Bone marrow (tissue), 2 donors: ENCODE measurements around the gene AKAP8L.
"Not testable (repeated sequence)": the region's sequence is repeated elsewhere in the genome, so short reads cannot be mapped to it uniquely, and the experiment has no call there.

Experiments used
- DNase-seq, 2 donors: peaks; one replicate each; lab custom pipeline; 2025; lab: John Stamatoyannopoulos, UW

Gene AKAP8L

DNA sequence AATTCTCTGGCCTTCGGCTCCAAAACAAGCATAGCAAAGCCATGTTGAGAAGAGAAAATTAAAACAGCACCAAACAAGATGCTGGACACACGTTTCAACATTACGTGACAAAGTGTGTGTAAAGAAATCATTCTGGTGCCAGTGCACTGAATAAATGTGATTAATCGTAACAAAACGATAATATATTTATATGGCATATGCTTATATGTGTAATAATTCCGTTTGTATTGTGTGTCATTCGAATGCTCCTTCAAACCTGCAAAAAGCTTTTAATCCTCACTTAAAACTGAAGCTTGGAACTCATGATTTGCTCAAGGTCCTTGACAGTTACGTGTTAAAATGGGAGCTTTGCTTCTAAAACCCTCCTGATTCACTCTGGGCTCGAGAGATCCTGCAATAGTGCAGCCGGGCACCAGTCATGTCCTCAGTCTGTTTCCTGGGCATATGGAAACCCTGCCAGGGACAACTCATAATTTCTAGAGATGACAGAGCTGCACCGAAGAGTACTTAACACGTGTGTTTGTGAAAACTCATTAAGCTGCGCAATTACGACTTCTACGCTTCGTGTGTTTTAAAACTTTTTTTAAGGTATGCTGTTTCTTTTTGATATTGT is 731 bp upstream of the AKAP8L start:
- DNase-seq = no peak

DNA sequence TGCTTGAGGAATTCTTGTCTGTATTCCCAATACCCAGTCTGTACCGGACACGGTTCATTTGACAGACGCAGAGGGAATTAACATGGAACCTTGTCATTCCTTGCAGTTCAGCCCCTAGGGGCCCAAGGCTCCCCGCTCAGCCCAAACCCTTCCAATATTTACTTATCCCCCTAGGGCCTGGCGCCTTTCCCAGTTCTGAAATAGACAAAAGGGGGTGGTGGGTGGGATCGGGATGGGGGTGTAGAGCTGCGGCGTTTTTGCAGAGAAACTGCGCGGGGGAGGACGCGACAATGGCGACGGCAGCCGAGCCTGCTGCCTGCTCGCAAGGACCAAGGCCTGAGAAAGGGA is 583 bp downstream of the AKAP8L start:
- DNase-seq = no peak

DNA sequence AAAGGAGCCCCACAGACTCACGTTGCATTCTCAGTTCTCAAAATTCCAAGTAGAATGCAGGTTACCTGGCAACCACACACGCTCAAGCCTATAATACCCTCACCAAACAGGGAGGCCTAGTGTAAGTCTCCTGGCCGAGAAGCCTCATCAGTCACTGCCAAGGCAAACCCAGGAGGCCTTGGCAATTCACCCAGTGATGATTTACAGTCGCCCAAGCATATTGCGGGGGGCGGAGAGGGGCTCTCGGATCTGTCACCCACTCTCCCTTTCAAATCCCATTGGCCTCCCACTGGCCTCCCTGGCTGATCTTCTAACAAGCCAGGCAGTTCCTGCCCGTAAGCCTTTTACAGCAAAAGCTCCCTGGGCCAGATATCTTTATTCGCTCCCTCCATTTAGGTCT is 1.1 kb downstream of the AKAP8L start:
- DNase-seq = no peak

DNA sequence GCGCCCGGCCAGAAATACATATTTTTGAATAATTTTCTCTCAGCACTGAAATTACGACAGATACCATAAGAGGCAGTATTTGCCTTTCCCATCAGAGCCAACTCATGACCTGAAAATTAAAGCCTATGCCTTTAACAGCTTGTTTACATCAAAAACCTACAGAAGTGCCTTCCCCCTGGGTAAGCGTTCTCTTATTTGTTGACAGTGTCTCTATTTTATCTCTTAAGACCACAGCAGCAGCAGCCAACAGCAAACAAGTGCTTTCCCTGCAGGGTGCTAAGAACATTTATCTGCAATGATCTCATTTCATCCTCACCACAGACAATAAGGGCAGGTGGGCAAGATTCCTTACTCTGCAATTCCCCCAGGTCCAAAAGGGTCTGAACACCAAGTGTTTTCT is 6.0 kb downstream of the AKAP8L start:
- DNase-seq = no peak

DNA sequence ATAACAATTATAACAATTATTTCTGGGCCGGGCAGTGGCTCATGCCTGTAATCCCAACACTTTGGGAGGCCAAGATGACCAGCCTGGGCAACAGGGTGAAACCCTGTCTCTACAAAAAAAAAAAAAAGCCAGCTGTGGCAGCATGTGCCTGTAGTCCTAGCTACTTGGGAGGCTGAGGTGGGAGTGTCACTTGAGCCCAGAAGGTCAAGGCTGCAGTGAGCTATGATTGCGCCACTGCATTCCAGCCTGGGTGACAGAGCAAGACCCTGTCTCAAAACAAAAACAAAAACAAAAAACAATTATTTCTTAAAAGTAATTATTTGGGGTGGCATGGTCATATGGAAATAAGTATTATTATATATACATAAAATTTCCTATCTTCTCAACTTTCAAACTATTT is 7.4 kb downstream of the AKAP8L start:
- not testable (repeated sequence) for DNase-seq

DNA sequence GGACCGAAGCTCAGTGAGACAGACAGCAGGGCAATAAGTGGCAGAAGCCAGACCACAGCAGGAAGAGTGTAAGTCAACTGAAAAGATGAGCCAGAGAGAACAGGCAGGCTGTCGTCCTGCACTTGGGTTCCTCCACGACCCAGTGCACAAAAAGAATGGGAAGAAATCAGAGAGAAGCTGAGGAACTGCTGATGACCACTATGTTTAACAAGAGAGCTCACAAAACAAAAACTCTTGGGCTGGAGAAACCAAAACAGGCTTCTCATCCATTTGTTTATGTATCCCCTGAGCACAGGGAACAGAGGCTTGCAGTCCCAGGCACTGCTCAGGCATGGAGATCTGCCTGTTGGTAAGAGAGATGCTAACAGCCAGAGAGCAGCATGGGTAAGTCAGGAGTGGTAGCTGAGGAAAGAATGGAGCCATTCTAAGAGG is 14.0 kb downstream of the AKAP8L start:
- DNase-seq = no peak

DNA sequence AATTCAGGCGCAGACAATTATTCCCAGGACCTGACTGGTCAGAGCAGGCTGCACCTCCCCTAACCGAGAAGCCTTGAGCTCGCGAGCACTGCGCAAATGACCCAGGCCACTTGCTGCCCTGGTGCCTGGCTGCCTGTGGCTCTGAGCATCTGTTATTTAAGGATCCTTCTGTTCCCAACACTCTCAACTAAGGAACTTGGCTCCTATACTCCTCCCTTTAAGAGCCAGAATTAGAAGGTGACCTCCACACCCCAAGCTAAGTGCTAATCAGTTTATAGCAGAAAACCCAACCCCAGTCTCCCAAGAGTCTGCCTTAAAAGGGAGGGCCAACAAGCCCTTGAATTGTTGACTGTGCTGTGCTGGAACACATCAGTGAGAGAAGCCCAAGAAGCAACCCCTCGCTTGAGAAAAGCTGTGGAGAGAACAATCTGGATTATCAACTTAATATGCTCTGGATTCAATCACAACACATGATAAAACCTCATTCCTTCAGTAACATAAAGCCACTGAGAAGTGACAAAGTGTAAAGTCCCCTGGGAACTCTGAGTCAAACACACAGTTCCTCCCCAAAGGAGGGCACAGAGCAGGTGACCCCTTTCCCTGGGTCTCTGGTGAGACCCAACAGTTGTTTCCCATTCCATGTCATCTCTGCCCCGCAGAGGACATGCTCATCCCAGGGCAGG is 14.6 kb downstream of the AKAP8L start:
- no peak for DNase-seq

DNA sequence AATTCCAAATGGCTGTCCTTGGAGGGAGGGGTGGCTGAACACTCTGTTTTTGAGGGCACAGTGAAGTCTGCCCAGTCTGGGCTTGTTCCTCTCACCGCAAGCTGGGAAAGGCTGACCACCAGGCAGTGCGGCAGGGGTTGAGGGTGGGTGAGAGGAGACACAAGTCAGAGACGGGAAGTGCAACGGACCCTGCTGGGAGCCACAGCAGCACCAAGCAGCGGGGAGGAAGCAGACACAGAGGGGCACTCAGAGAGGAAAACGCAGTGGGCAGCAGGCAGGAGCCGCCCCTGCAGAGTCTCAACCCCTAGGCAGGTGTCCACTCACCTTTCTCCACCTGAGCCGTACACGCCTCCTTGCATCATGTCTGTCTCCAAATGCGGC is 15.6 kb downstream of the AKAP8L start:
- DNase-seq = no peak

DNA sequence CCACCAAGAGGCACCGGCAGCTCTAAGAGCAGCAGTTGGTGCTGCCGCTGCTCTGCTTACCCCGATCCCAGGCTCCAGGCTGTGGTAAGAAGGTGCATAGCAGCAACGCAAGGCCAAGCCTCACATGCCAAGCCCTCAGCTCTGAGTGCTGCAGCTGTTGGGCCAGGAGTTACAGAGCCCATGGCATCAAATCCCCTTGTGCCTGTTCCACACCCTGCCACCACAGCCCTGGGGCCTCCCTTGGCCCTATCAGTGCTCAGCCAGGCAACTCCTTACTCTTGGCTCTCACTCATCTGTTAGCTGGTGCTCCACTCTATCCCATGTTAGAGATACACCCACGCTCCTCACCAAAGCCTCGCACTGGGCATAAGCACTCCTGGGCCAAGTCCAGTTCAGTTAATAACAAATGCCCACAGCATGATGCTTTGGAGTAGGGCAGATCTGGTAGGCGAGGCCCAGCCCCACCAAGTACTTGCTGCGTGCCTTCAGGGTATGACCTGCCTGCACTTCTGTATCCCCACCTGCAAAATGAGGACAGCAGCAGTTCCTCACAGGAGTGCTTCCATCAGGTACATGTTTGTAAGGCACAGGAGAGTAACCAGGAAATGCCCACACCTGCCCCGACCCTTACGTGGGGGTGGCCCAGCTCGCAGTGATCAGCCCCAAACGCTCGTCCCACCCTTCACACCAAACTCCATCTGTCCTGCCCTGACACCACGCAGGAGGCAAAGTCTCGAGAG is 16.2 kb downstream of the AKAP8L start:
- no peak for DNase-seq

DNA sequence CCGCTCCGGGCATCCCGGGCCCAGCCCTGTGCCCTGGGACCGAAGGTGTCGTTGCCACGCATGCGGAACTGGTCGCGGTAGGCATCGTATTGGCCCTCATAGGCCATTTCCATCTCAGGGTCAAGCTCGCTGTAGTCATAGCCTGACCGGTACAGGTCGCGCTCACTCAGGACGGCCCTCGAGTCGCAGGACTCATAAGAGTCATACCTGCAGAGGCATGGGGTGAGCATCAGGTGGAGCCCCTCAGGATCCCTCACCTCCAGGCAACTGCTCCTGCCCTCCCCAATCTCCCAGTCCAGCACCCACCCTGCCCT is 17.4 kb downstream of the AKAP8L start:
- no peak for DNase-seq

DNA sequence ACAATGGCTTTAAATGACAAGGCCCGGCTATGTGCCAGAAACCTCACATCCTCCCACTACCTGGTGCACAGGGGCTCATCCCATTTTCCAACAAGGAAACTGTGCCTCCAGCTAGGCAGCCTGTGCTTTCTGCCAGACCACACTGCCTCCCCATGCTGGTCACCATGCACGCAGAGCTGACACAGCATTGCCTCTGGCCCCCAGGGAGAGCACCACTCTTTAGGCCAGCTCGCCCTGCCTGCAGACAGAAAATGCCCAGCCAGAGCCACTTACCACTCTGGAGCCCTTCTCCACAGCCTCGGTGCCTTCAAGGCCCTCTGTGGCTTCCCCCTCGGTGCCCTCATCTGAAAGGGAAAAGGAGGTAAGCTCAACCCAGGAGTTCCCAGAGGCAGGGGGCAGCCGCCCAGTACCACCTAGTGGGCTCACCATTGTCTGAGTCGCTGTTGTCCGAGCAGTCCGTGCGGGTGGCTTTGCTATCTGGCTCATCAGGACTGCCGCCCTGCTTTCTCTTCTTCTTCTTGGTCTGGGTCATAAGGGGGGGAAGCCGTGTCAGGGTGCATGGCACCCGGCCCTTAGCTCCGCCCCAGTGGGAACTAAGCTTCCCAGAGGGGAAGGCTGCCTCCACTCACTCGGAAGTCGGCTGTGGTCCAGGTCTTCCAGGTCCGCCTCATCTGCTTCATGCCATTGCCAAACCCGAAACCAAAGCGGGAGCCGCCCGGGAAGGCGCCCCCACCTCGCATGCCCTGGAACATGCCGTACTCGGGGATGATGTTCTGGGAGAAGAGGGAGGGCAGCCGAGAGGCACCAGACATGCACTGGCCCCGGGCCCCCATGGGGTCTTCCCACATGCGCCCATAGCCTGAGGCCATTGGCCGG is 18.0 kb downstream of the AKAP8L start:
- DNase-seq = no peak

DNA sequence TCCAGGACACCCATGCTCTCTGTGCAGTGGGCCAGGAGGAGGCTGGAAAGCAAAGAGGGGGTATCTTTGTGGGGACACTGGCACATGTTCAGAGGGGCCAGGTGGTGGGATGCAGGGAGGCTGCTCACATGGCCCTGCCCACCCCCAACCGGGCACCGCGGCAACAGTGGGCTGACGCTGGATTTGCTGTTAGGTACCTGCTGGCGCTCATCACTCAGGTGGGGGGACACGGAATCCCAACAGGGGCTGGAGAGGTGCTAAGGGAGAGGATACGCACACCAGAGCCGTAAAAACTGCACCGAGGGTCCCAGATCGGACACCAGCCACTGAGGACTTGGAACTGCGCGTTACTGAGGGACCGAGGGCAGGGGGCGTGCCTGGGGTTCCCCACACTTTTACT is 19.2 kb downstream of the AKAP8L start:
- no peak for DNase-seq

DNA sequence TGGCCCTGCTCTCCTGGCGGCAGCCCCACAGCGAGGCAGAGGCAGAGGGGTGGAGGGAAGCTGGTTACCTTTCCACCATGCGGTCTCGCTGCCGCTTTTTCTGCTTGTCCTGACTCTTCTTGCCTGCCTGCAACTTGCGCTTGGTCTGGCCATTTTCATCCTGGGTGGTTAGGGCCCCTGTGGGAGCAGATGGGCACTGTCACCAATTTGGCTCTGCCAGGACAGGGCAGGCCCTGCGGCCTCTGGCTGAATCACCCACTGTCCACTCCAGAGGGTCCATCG is 19.6 kb downstream of the AKAP8L start:
- no peak for DNase-seq

DNA sequence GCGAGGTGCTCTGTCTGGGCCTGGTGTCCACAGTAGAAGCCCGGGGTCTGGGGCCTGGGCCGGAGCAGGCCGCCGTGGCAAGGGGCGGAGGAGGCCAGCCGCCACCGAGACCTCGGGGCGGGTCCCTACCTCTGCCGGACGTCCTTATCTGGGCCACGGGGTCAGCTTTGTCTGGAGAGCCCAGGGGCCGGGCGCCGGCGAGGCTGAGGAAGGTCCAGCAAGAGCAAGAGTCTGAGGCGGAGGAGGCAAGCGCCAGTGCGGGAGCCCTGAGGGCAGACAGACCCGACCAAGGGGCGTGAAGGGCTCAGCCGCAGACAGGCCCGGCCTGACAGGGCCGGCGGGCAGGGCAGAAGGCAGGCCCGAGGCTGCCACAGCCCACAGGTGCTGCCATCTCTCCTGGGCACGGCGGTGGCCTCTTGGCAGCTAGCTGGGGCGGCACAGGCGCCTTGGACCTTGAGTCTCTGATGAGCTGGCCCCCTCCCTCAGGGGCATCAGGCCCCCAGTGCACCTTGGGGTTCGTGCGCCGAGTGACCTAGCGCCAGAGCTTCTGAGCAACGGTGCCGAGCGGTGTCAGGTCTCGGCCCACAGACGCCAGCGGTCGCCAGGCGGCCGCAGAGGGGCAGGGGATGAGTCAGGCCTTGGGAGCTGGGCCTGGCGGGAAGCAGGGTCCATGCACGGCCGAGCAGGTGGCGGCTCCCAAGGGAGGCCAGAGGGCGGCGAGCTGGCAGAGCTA is 20.1 kb downstream of the AKAP8L start:
- DNase-seq = no peak

DNA sequence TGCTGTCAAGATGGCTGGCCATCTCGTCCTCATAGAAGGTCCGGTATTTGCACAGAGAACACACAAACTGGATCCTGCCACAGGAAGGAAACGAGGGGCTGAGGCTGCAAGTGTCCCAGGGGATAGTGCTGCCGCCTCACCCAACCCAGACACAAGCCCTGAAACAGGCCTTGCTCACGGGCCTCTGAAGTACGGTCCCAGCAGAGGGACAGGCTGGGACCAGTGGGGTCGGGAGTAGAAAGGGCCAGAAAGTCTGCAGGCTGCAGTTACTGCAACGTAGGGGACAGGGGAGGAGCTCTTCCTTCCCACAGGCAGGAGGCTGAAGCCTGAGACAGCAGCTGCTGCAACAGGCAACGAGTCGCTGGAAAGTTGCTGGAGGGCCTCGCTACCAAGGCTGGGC is 21.0 kb downstream of the AKAP8L start:
- no peak for DNase-seq

DNA sequence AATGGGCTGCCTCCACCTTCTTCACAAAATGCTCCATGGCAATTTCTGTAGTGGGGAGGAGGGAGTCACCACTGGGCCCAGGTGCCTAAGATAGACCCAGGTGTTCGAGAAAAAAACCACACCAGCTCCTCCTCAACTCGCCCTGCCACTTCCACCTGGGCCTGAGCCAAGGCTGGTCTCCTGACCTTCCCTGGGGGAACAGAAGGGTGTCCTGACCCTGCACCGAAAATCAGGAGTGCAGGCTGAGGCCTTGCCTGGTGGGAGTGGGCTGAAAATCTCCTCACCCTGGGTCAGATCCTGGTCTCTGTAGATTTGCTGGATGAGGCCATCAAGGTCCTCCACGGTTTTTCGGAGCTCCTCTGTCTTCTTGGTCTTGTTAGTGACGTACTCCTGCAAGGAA is 21.6 kb downstream of the AKAP8L start:
- DNase-seq = no peak

DNA sequence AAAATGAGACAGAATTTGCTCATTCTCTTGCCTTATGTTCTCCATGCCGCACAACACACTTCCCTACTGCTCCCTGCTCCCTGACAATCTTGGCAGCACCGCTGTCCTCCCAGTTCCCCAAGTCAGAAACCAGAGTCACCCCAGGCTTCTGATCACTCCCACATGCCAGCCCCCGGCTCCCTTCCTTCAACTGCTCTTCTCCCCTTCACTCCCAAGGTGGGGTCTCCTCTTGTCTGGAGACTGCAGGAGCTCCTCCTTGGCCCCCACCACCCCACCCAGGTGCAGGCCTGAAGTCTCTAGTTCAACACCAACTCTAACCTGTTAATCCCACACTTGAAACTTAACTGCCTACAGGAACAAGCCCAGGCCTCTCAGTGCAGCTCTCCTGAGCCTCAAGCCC is 22.4 kb downstream of the AKAP8L start:
- DNase-seq = no peak

DNA sequence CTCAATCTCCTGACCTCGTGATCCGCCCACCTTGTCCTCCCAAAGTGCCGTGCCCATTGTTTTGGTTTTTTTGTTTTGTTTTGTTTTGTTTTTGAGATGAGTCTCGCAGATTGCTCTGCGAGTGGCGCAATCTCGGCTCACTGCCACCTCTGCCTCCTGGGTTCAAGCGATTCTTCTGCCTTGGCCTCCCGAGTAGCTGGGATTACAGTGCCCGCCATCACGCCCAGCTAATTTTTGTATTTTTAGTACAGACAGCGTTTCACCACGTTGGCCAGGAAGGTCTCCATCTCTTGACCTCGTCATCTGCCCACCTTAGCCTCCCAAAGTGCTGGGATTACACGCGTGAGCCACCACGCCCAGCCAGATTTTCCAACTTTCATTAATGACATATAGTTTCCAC is 23.5 kb downstream of the AKAP8L start:
- not testable (repeated sequence) for DNase-seq

DNA sequence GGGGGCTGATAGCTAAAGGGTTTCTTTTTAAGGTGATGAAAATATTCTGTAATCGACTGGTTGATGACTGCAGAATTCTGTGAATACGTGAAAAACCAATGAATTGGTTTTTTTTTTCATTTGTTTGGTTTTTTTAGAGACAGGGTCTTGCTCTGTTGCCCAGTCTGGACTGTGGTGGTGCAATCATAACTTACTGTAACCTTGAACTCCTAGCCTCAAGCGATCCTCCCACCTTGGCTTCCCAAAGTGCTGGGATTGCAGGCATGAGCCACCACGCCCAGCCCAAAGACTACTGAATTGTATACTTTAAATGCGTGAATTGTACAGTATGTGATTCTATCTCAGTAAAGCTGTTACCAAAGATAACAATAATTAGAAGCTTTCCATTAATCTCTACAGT is 24.4 kb downstream of the AKAP8L start:
- no peak for DNase-seq

DNA sequence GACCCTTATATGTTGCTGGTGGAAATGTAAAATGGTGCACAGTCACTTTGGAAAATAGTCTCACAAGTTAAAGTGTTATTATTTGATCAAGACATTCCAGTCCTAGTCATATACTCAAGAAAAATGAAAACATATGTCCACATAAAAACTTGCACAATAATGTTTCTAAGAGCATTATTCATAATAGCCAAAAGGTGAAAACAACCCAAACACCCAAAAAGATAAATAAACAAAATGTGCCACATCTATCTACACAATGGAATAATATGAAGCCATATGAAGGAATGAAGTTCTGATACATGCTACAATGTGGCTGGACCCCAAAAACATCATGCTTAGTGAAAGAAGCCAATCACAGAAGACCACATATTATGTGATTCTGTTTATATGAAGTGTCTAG is 24.8 kb downstream of the AKAP8L start:
- no peak for DNase-seq

DNA sequence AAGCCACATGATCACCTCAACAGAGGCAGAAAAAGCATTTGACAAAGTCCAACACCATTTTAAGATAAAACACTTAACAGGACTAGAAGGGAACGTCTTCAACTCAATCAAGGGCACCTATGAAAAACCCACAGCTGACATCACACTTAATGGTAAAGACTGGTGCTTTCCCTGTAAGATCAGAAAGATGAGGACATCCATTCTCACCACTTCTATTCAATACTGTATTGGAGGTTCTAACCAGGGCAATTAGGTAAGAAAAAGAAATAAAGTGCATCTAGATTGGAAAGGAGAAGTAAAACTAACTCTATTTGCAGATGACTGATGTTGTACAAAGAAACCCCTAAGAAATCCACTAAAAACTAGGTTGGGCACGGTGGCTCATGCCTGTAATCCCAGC is 28.0 kb downstream of the AKAP8L start:
- DNase-seq = no peak

DNA sequence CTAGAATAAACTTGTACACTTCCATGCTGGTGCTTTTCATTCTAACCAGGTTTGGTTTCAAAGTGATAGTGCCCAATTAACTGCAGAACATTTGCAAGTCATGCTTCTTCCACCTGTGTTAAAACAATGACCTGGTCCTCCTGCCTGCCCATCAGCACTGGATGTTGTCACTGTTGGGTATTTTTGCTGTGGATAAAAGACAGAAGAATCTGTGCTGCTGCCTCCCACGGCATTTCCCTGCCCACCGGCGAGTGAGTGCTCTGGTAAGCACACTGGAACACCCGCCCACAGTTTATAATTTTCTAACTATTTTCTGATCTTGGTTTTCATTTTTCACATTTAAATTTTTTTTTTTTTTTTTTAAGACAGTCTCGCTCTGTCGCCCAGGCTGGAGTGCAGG is 36.9 kb downstream of the AKAP8L start:
- DNase-seq = no peak
